HG03139 (cell line): ENCODE measurements around the gene AGRN.
A peak's percentile ranks its signal among the peaks of the same experiment; 100 is the strongest.
"Not testable (repeated sequence)": the region's sequence is repeated elsewhere in the genome, so short reads cannot be mapped to it uniquely, and the experiment has no call there.

Experiments used
- ATAC-seq: cut with Tn5 transposase; IDR thresholded peaks from one replicate; pipeline ENCODE4 v1.9.1; 2021; ENCODE audit not compliant: unreplicated experiment

AGRN gene

DNA sequence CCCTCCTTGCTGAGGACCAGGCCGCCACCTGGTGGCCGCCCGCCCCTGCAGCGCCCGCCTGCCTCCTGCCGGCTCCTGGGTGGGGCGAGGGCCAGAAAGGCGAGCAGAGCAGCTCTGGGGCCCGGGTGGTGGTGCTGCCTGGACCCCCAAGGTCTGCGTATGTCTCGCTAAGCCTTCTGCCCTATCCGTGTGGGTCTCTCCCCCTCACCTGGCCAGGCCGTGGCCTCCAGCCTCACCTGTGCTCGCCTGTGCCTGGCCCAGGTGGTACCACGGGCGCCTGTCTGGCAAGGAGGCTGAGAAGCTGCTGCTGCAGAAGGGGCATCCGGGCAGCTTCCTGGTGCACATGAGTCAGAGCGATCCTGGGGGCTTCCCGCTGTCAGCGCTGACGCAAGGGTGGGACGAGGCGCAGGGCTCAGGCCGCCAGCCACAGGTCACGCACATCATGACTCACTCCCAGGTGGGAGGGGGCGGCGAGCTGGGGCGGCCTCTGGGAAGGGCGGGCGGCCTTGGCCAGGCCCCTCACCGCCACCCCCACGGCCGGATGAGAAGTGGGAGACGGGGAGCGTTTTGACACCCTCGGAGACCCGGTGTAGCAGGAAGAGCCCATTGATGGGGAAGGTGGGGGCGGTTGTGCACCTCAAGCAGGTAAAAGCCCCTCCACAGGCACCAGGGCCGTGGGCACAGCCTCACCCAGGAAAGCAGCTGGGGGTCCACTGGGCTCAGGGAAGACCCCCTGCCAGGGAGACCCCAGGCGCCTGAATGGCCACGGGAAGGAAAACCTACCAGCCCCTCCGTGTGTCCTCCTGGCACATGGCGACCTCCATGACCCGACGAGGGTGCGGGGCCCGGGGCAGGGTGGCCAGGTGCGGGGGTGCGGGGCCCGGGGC is 44.3 kb downstream of the AGRN start:
- ATAC-seq = peak; percentile 48

DNA sequence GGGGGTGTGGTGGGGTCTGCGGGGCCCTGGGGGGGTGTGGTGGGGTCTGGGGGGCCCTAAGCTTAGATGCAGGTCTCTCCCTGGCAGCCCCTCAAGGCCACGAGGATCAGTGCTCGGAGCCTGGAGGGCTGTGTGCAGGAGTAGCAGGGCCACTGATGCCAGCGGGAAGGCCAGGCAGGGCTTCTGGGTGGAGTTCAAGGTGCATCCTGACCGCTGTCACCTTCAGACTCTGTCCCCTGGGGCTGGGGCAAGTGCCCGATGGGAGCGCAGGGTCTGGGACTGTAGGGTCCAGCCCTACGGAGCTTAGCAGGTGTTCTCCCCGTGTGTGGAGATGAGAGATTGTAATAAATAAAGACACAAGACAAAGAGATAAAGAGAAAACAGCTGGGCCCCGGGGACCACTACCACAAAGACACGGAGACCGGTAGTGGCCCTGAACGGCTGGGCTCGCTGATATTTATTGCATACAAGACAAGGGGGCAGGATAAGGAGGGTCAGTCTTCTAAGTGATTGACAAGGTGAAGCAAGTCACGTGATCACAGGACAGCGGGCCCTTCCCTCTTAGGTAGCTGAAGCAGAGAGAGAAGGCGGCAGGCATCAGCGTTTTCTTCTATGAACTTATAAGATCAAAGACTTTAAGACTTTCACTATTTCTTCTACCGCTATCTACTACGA is 45.5 kb downstream of the AGRN start:
- no peak for ATAC-seq

DNA sequence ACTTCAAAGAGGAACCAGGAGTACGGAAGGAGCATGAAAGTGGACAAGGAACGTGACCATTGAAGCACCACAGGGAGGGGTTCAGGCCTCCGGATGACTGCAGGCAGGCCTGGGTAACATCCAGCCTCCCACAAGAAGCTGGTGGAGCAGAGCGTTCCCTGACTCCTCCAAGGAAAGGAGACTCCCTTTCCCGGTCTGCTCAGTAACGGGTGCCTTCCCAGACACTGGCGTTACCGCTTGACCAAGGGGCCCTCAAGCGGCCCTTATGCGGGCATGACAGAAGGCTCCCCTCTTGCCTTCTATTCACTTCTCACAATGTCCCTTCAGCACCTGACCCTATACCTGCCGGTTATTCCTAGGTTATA is 46.0 kb downstream of the AGRN start:
- not testable (repeated sequence) for ATAC-seq

DNA sequence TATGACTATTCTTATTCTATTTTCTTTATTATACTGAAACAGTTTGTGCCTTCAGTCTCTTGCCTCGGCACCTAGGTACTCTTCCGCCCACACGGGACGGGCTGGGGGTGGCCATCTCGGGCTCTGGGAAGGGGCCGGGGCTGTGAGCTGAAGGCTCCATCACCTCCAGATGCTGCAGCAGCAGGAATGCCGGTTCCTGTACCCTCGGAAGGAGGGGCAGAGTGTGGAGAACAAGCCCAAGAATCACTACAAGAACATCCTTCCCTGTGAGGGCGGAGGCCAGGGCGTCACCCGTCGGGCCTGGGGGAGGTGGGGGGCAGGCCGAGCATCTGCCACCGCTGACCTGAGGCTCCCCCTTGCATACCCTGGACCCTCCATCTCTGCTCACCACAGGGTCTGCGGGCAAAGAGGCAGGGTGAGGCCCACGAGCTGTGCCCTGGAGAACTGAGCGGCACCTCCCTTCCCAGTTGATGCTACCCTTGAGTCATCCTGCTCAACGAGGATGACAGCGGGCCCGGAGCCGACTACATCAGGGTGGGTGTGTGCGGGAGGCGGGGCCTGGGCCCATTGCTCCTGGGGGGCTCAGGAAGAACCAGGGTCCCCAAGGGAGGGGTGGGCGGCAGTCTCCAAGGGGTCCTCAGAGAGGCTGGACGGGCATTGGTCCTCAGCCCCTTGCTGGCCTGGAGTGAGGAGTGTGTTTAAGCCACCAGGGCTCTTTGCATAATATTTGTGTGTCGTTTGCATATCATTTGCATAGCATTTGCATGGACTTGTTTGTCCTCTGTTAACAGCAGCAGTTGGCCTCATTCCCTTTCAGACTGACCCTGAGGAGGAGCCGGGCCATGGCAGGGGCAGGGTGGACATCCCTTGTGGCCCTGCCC is 46.7 kb downstream of the AGRN start:
- no peak for ATAC-seq

DNA sequence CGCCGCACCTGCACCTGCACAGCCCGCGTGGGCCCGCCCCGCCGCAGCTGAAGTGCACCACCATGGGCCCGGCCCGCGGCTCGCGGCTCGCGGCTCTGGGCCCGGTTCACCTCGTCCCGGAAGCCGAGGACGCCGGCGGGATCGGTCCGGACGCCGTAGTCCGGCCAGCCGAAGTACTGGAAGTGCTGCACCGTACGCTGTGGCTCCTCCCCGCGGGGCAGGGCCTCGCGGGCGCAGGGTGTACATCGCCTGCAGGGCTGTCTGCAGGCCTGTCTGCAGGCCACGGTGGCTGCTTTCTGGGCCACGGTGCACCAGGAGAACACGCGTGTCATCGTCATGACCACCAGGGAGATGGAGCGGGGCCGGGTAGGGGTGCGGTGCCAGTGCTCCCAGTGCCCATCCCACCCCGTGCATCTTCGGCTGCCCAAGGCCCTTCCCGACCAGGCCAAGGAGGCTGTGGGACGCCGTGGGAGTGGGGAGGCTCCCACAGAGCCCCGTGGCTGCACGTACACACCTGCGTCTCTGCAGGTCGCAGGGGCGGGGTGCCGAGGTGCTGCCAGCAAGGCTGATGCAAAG is 47.5 kb downstream of the AGRN start:
- ATAC-seq = no peak

DNA sequence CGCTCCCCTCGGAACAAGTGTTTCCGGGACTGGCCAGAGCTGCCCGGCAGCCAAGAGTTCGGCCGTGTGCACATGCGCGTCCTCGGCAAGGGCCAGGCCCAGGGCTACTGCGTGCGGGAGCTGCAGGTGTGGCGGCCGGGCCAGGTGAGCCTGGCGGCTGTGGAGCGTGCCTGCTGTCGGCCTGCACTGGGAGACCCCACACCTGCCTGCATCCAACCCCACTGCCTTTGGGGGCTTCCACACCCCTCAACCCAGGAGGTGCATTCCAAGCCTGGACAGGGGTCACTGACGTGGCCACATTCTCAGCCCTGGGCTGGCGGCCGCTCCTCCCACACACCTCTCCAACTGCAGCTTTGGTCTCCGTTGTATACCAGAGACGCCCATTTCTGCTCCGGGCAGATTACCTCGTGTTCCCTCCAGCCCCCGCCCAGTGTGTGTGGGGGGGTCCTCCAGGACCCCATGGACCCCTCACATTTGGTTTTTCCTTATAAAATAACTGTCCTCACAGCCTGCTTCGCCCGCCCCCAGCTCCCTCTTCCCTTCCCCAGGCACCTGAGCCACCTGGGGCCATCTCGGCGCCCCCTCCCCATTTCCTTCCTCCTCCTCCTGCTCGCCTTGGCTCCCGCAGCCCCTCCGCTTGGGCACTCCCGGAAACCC is 48.1 kb downstream of the AGRN start:
- ATAC-seq = no peak

DNA sequence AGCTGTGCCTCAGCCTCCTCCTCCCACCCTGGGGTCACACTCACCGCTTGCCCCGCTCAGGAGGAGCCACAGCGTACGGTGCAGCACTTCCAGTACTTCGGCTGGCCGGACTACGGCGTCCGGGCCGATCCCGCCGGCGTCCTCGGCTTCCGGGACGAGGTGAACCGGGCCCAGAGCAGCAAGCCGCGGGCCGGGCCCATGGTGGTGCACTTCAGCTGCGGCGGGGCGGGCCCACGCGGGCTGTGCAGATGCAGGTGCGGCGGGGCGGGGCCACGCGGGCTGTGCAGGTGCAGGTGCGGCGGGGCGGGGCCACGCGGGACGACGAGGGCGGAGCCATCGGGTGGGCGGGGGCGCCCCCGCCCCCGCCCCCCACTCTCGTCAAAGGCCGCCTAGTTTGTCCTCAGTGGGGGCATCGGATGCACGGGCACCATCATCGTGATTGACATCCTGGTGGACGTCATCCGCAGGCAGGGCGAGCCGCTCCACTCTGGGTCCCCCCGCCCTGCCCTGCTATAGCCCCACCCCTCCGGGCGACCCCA is 48.7 kb downstream of the AGRN start:
- ATAC-seq = no peak

DNA sequence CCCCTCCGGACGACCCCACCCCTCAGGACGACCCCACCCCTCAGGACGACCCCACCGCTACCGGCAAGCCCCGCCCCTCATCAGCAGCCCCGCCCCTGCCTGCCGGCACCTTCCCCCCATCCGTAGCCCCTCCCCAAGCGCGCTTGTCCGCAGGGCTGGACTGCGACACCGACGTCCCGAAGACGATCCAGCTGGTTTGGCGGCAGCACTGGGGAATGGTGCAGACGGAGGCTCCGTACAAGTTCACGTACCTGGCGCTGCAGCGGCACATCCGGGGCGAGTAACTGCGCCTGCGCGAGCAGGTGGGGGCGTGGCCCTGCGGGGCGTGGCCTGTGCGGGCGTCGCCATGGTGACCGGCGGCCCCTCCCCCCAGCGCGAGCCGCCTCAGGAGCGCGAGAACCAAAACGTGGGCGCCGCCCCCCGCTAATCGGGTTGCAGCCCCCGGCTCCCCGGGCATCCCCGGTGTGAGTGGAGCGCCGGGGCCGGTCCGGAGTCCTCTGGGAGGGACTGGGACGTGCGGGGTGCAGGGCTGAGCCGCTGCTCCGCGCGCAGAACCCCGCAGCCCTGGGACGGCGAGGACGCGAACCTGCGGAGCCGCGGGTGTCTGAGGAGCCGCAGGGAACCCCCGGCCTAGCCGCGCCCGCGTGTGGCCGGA is 49.3 kb downstream of the AGRN start:
- no peak for ATAC-seq

DNA sequence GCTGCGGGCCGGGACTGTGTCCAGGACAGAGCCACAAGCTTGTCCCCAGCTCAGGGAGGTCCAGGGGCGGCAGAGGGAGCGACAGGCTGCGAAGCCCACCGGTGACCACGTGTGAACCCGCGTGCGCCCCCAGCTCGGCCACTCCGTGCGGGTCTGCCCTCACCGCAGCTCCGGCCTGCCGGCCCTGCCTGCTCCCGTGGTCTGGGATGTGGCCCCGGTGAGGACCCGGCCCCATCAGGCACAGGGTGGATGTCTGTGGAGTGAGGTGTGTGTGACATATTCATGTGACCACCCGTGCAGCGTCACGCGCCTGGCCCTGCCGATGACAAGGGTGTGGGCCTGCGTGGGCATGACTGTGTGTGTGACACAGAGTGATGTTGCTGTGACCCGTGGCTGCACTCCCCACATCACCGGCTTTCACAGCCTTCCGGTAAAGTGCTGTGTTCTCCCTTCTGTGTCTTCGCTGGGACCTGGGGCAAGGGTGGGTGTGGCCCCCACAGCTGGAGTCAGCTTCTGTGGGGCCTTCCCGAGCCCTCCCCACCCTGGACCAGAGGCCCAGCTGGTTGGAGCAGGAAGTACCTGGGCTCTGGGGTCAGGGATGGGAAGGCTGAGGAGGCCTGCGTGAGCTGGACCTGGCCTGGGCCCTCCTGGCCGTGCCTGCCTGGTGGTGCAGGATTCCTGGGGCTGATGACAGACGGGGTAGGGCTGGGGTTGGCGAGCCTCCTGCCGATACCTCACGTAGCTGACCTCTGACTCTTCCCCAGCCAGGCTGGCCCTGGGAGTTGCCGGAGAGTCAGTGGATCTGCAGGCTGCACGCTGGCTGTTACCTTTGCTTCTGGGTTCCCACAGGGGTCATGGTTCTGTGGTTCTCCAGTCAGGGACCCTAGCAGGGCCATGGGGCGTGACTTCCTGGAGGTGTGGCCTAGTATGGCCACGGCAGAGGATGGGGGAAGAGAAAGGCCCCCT is 50.1 kb downstream of the AGRN start:
- no peak for ATAC-seq

DNA sequence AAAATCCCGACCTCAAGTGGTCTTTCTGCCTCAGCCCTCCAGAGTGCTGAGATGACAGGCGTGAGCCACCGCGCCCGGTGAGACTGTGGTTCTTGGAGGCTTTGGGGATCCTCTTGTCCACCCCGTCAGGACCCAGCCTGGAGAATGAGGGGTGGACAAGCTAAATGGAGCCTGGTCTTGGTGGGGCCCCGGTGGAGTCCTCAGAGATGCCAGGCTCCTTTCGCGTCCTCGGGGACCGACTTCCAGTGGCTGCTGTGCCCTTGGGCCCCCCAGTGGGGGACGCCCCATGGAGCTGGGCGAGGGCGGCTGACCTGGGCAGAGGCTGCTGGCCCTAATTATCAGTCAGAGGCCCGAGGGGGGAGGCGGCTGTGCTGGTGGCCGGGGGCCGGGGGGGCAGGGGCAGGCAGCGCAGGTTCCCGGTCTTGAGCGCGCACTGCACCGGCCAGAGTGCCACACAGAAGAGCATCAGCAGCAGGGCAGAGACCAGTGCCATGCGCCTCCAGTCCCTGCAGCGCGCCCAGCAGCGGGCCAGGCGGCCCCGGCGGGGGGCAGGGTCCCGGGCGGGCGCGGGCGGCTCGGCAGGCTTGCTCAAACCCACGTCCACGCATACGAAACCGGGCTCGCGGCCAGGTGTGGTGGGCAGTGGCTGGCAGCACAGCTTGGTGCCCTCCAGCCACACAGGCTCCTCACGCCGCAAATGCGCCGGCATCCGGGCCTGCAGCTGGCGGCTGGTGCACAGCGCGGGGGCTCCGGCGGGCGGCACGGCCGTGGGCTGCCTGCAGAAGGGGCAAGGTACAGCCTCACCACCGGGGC is 51.8 kb downstream of the AGRN start:
- no peak for ATAC-seq

DNA sequence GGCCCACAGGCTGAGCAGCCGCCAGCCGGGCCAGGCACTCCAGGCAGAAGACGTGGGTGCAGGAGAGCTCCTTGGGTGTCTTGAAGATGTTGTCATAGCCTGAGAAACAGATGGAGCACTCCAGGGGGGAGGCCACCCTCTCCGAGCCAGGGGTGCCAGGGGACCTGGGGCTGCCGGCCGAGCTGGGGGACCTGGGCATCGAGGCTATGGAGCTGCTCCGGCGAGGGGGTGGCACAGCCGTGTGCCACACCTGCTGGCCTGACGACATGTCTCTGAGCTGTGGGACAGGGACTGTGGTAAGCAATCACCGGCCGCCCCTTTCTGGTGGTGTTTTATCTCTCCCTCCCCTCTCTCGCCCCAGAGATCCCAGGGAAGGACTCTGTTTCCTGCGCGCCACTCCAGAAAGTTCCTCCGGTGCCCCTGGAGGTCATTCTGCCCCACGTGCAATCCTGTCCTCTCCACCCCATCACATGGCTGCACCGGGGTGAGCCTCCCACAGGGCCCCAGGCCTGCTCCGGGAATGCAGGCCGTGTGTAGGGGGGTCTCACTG is 52.5 kb downstream of the AGRN start:
- no peak for ATAC-seq

DNA sequence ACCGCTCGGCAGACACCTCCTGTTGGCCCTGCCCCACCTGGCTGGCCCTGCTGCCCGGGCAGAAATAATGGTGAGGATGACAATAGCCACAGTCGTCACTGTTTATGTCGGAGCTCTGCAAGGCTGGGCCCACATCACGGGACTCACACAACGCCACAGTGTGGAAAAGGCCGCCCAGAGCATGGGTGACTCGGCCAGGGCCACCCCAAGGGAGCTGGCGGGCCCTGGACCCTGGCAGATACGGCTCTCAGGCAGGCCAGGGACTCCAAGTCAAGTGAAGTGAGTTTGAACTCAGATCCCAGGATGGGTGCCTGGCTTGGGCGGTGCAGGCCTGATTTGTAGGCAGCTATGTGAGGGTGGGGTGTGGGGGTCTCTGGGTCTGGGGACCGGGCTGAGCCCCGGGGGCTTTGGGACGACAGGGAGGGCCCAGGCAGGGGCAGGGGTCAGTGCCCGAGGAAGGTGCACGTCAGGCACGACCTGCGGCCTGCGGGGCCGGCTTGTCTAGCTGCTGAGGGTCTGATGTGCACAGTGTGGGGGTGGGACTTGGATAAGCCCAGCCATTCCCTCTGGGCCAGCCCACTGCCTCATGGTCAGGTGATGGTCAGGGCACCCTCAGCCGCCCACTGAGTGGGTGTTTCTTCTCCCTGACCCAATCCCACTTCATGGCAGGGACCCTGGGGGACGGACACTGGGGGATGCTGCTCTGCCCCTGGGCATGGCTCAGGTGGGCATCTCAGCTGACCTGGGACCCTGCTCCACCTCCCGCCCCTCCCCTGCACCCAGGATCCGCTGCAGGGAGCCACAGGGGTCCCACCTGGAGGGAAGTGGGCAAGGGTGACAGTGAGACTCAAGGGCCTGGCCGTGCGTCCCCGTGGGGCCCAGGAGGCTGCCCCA is 53.2 kb downstream of the AGRN start:
- ATAC-seq = no peak

DNA sequence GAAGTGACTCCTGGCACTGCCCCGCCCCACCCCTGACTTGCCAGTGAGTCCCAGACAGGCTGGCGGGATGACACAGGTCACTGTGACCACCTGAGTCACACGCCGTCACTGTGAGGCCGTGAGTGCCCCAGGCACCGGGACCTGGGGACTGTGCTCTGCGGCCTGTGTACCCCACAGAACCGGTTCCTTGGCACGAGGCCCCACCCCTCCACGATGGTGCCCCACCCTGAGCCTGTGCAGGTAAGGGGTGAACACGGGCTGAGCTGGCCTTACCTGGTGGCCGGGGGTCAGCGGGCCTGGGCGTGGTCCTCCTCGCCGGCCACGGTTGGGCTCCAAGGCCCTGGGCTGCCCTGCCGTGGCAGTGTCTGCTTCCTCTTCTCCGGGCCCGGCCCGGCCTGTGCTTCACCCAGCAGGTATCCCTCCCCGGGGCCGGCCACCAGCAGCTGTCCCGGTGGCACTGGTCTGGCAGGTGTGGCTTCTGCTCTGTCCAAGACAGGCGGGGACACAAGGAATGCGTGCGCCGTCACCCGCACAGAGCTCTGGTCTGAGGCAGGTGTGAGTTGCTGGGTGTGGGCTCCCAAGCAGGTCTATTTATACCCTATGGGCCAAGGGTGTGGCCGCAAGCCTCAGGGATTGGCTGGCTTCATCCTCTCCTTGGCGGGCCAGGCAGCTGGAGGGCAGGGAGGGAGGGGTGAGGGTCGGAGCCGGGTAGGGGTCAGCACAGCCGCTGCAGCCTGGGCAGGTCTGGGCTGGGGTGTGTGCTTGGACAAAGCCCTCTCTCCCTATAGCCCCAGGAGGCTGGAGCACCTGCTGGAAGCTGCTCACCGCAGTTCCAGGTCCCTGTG is 54.0 kb downstream of the AGRN start, which contains the start of gene RNF223:
Gene RNF223, minus strand, starts transcription at position 564 of the 845 bp plus-strand sequence. CDS start 1,740 bp downstream, outside the sequence.
- no peak for ATAC-seq

DNA sequence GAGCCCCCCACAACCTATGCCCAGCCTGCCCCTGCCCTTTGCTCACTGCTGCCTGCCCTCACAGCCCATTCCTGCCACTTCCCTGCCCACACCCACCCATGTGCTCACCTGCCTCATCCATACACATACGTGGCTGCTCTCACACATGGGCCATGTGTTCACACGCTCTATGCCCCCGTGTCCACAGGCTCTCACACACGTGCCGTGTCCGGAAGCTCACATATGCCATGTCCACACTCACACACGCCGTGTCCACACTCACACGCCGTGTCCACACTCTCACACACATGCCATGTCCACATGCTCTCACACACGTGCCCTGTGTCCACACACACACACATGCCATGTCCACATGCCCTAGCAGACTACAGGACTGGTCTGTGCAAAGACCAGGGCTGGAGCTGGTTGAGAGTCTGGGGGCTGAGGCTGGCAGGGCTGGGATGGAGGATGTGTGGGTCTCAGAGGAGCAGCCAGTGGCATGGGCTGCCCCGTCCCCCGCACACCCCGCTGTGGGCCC is 54.8 kb downstream of the AGRN start:
- no peak for ATAC-seq
